HG02973 (cell line): Measurements from ENCODE around the gene DSCAM.

Source experiments
- ATAC-seq: cut with Tn5 transposase; IDR thresholded peaks from one replicate; pipeline ENCODE4 v1.9.1; 2021; ENCODE audit warnings: moderate library complexity; ENCODE audit not compliant: unreplicated experiment

The DSCAM gene

GRCh38 chr21:39966786-39967185, 880.2 kb downstream of the DSCAM start:
- ATAC-seq, result no peak

GRCh38 chr21:39965026-39965425, 881.9 kb downstream of the DSCAM start:
- no peak for ATAC-seq

DNA sequence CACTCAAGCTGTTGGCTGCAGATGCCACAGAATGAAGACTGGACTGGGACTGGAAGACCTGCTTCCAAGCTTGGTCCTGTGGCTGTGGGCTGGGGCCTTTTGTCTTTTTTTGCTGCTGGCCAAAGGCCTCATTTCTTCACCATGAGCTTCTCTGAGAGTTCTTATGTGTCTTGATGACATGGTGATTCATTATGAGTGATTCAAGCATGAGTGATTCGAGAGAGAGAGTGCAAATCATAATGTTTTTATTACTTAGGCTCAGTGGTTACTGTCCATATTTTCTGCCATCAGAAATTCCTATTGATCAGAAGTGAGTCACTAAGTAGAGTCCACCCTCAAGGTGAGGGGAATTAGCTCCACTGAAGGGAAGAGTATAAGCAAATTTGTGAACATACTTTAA, 885.7 kb downstream of the DSCAM start:
- no peak for ATAC-seq
